Osteocyte (in vitro differentiated cells): Measurements from ENCODE around the gene CRHR1. TPM values are rescaled to one million over a fixed set of nuclear protein-coding genes. Genes with fewer than 3 reads are reported as not detected.

ENCODE experiments used
- DNase-seq: peaks from one replicate; pipeline ENCODE4 v3.0.0; 2021; ENCODE audit warnings: mixed read lengths; ENCODE audit not compliant: unreplicated experiment; ENCODE audit errors: extremely low spot score
- H3K27ac Mint-ChIP-seq: one replicate; pipeline ENCODE4 v1.8.0; 2021; ENCODE audit warnings: mild to moderate bottlenecking, mixed read lengths; ENCODE audit not compliant: unreplicated experiment
- H3K27me3 Mint-ChIP-seq: one replicate; pipeline ENCODE4 v1.8.0; 2021; ENCODE audit warnings: mixed read lengths; ENCODE audit not compliant: unreplicated experiment
- H3K36me3 Mint-ChIP-seq: one replicate; pipeline ENCODE4 v1.8.0; 2021; ENCODE audit warnings: mixed read lengths; ENCODE audit not compliant: unreplicated experiment
- H3K4me1 Mint-ChIP-seq: one replicate; pipeline ENCODE4 v1.8.0; 2021; ENCODE audit warnings: mixed read lengths; ENCODE audit not compliant: unreplicated experiment
- H3K4me3 Mint-ChIP-seq: one replicate; pipeline ENCODE4 v1.8.0; 2021; ENCODE audit warnings: mild to moderate bottlenecking, moderate library complexity, mixed read lengths; ENCODE audit not compliant: unreplicated experiment
- H3K9me3 Mint-ChIP-seq: one replicate; pipeline ENCODE4 v1.8.0; 2021; ENCODE audit warnings: mixed read lengths; ENCODE audit not compliant: unreplicated experiment
- total RNA-seq: library from RNA; stranded (reverse); gene quantifications from 2 replicates; pipeline ENCODE4 v1.2.1, GENCODE V29; 2021
- TF ChIP-seq, protein P1 (sequence below): fragments of 200-600 bp; sonication (generic); IDR thresholded peaks from 2 replicates; pipeline ENCODE4 v1.5.0; 2021; ENCODE audit warnings: antibody characterized with exemption, mild to moderate bottlenecking, moderate library complexity

CRHR1 gene
- total RNA-seq, 1 donor from 2014 or later: not detected

DNA sequence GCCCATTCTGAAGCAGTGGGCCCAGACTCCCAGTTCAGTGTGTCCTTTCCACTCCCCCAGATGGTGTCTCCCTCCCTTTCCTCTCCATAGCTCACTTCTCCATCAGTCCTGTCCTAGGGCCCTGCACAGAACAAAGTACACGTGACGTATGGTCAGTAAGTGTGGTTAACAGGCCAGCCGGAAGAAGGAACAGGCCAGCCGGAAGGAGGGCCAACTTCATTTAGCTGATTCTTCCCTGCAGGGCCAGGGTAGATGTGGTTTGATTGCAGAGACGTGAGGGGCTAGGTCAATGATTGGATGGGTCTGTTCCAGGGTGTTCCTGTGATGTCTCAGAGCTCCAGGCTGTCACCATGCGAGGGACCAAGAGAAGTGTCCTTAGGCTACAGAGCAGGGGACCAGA lies 31.6 kb downstream of the CRHR1 start:
- H3K4me3 Mint-ChIP-seq: no peak overlapping the region
- H3K36me3 Mint-ChIP-seq: no peaks in the 10 kb centered on the region
- H3K4me1 Mint-ChIP-seq: no peaks in the 10 kb centered on the region
- no peak overlapping the region for H3K27ac Mint-ChIP-seq
- peaks cover 10% of the 10 kb centered on the region for H3K27me3 Mint-ChIP-seq
- no peak for DNase-seq
- TF ChIP-seq, protein P1, sequence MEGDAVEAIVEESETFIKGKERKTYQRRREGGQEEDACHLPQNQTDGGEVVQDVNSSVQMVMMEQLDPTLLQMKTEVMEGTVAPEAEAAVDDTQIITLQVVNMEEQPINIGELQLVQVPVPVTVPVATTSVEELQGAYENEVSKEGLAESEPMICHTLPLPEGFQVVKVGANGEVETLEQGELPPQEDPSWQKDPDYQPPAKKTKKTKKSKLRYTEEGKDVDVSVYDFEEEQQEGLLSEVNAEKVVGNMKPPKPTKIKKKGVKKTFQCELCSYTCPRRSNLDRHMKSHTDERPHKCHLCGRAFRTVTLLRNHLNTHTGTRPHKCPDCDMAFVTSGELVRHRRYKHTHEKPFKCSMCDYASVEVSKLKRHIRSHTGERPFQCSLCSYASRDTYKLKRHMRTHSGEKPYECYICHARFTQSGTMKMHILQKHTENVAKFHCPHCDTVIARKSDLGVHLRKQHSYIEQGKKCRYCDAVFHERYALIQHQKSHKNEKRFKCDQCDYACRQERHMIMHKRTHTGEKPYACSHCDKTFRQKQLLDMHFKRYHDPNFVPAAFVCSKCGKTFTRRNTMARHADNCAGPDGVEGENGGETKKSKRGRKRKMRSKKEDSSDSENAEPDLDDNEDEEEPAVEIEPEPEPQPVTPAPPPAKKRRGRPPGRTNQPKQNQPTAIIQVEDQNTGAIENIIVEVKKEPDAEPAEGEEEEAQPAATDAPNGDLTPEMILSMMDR: no peak
- H3K9me3 Mint-ChIP-seq: no peaks in the 10 kb centered on the region

DNA sequence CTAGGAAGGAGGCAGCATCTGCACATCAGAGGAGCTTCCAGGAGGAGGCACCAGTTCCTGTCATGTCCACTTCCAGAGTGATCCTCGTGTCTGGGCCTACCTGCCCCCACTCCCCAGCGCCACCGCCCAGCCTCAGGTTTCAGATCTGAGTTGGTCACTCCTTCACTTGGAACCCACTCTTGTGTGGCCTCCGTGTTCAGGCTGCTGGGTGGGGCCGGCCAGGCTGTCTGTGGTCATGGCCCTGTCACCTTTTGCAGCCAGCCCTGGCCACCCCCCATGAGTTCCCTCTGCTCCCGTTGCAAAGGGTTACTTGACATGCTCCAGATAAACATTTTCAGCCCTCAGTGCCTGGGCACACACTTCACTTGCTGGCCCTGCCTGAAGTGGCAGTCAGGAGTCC lies 33.9 kb downstream of the CRHR1 start:
- no peaks in the 10 kb centered on the region for H3K4me1 Mint-ChIP-seq
- TF ChIP-seq, protein P1: no peak
- peaks cover 13% of the 10 kb centered on the region for H3K27me3 Mint-ChIP-seq
- no peaks in the 10 kb centered on the region for H3K9me3 Mint-ChIP-seq
- DNase-seq: no peak
- no peaks in the 10 kb centered on the region for H3K36me3 Mint-ChIP-seq
- H3K4me3 Mint-ChIP-seq: no peak overlapping the region
- H3K27ac Mint-ChIP-seq: no peak overlapping the region

DNA sequence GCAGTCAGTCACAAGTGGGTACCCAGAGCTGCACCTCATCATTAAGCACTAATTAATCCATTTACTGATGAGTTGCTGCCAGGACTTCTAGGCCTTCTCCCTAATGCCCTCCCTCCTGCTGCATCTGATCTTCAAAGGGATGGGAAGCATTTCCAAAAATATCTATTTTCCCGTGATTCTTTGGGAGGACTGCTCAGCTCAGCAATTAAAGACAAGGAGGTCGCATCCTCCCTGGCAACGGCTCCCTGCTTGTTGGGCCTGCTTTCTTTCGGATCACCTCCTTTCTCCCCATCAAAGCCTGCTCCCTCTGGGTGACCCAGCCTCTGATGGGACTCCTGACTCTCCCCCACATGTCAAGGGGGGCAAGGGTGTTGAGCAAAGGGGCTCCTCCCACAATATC lies 34.6 kb downstream of the CRHR1 start:
- Mint-ChIP-seq H3K4me1 (no peaks in the 10 kb centered on the region), H3K9me3 (no peaks in the 10 kb centered on the region), H3K4me3 (no peak overlapping the region), H3K36me3 (no peaks in the 10 kb centered on the region), H3K27ac (no peak overlapping the region), H3K27me3 (peaks cover 8% of the 10 kb centered on the region)
- TF ChIP-seq, protein P1: no peak
- no peak for DNase-seq

DNA sequence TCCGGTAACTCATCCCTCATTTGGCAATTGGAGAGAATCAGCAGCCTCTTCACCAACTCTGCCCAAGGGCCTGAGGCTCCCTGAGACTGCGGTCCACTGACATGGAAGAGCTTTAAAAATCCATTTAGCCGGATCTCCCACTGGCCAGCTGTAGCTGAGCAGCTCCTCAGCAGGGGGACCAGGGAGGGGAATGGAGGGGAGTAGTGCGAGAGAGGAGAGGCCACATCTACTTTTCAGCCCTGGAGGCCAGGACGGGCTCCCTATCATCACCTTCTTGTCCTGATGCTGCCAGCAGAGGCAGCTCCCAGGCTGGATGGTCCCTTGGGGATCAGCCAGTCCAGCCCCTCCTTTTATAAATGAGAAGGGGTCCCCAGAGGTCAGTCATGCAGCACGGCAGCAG lies 35.5 kb downstream of the CRHR1 start:
- TF ChIP-seq, protein P1: no peak
- H3K4me1 Mint-ChIP-seq: no peaks in the 10 kb centered on the region
- H3K9me3 Mint-ChIP-seq: no peaks in the 10 kb centered on the region
- DNase-seq: no peak
- no peak overlapping the region for H3K27ac Mint-ChIP-seq
- H3K4me3 Mint-ChIP-seq: no peak overlapping the region
- no peaks in the 10 kb centered on the region for H3K36me3 Mint-ChIP-seq
- peaks cover 5% of the 10 kb centered on the region for H3K27me3 Mint-ChIP-seq

DNA sequence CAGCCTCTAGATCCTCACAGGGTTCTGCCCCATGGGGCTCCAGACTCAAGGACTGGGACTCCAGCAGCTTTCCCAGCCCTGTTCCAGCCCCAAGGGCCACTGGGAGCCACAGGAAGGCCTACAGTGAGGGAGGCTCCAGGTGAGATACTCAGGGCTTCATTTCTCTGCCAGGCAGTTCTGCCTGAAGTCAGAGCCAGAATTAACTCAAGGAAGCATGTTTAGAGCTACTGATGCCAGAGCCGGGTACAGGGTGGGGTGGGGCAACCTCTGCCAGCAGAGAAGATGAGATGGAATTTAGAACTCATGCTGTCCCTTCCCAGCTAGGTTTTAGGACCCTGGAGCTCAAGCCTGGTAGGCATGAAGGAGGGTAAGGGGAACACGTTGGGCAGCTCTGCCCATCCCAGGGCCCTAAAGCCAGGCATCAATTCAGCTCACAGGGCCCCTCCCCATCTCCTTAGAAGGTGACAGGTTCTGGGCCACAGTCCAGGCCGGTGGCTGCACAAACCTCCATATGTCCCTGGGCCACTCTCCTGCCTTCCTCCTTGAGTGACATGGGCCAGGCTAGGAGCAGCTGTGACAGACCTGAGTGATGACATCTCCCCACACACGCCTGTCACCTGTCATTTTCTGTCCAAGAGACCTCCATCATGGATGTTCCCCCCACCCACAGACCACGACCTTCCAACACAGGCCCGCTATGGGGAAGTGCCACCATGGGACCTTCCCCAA lies 36.1 kb downstream of the CRHR1 start:
- Mint-ChIP-seq H3K36me3 (no peaks in the 10 kb centered on the region), H3K27me3 (peaks cover 5% of the 10 kb centered on the region), H3K4me1 (no peaks in the 10 kb centered on the region), H3K9me3 (no peaks in the 10 kb centered on the region), H3K27ac (no peak overlapping the region), H3K4me3 (no peak overlapping the region)
- DNase-seq: no peak
- TF ChIP-seq, protein P1: no peak
